Cardiac fibroblast (primary cell): Measurements from ENCODE around the gene IL37.

Experiments
- DNase-seq, 2 donors: peaks; one replicate each; pipeline versions ENCODE4 v3.0.0 to v3.0.0-alpha.2; 2010; ENCODE audit warnings: low read depth in 2 of 2
- H3K4me3 ChIP-seq, 2 donors: replicated peaks in 1 of 2; 1 replicate in 1 of 2; 2 replicates in 1 of 2; pipeline ENCODE4 v1.5.1; 2011; ENCODE audit warnings: low read depth in 2 of 2, low read length in 2 of 2, mild to moderate bottlenecking in 2 of 2, moderate library complexity in 1 of 2
- CTCF ChIP-seq: IDR thresholded peaks from one replicate; pipeline ENCODE4 v1.5.1; 2011; ENCODE audit warnings: low read depth, mild to moderate bottlenecking, low read length, inconsistent platforms

IL37 gene

GRCh38 chr2:112910865-112911264 lies at the start of gene IL37:
Gene IL37 (plus strand): TSS chr2:112911165. CDS start chr2:112913013, 1,848 bp downstream.
- TF ChIP-seq CTCF, result no peak
- no peak for DNase-seq
- H3K4me3 ChIP-seq, result no peak within 1 kb of the TSS

- no peak for DNase-seq
- TF ChIP-seq CTCF, result no peak
- no peak overlapping the region for H3K4me3 ChIP-seq
Observed at GRCh38 chr2:112864072-112864471, 46.9 kb upstream of the IL37 start.

GRCh38 chr2:112866128-112866835 lies 44.7 kb upstream of the IL37 start:
- DNase-seq, result no peak
- H3K4me3 ChIP-seq, result no peak overlapping the region
- TF ChIP-seq CTCF, result no peak

GRCh38 chr2:112867701-112868631 lies 43.0 kb upstream of the IL37 start:
- no peak for TF ChIP-seq CTCF
- DNase-seq, result no peak
- no peak overlapping the region for H3K4me3 ChIP-seq

GRCh38 chr2:112869258-112869842 lies 41.6 kb upstream of the IL37 start:
- H3K4me3 ChIP-seq, result no peak overlapping the region
- TF ChIP-seq CTCF, result no peak
- DNase-seq, result peak; percentile 78 to 80

GRCh38 chr2:112870841-112871835 lies 39.8 kb upstream of the IL37 start:
- no peak for TF ChIP-seq CTCF
- no peak overlapping the region for H3K4me3 ChIP-seq
- DNase-seq, result no peak
